NCI-H1436 (cell line): ENCODE measurements around the gene ALDH1A1.

ENCODE experiments used
- DNase-seq: peaks from one replicate; lab custom pipeline; 2025; lab: John Stamatoyannopoulos, UW

Gene ALDH1A1

GRCh38 chr9:72979405-72980100, 26.7 kb upstream of the ALDH1A1 start:
- DNase-seq = no peak

DNA sequence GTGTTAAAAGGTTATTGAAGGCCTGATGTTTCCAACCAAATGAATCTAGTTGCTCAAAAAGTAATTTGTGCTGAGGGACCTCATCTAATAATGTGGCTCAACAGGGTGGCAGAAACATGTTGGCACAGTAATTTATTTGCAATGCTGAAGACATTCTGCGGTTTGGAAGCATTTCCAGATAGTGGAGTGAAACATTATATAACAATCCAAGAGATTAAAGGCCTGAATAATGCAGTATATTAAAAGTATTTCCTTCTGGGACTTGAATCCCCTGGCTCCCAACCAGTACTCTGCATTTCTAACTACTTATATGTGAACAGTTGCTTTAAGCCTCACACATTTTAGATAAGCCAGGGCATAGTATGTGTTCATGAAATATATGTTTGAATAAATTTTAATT, 25.9 kb upstream of the ALDH1A1 start:
- no peak for DNase-seq

- no peak for DNase-seq
Measured at GRCh38 chr9:72977670-72978069, 24.8 kb upstream of the ALDH1A1 start.

DNA sequence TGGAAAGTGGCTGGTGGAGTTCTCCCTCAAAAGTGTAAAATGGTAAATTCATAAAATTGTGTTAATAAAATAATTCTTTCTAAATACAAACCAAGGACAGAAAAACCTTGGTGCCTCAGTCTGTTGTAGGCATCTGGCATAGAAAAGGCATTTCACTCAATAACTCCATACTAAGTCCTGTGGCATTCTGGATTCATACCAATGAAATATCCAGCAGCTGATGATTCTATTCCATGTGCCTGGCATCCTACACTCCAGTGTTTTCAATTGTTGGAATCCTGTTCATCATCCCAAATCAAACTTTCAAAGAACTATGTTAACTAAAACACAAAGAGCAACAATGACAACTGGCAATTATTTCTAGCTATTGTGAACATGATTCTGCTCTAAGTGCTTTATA, 21.6 kb upstream of the ALDH1A1 start:
- DNase-seq = no peak

DNA sequence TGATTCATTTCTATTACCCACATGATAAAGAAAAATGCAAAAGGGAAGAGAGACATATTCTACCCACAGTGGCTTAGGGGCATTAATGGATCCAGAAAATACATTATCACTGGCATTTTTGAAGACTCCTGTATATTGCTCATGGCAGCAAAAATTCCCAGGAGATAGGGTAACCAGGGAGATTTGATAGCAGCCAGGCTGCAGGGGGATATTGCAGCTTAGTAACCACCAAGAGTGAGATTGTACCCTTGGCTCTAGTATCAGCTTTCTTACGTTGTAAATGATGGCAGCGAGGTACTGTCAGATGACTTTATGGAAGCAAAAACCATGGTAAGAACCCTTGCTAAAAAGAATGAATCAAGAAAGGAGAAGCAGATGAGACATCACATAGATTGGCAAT, 19.8 kb upstream of the ALDH1A1 start:
- no peak for DNase-seq

DNA sequence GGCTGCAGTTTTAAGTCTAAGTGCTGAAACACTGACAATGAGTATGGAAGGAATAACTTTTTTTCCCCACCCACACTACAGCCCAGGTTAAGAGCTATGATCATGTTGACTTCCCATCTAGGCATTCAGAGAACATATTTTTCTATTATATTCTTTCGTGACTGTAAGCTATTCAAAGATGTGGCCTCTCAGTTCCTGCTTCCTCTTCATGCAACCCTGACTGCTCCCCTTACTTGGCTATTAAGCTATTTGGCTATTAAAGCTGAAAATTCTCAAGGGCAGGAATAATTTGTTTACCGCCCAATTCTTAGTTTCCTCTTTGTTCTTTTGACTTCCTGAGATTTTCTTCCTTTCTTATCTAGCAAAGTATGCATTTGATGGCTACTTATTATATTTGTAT, 18.6 kb upstream of the ALDH1A1 start:
- no peak for DNase-seq

DNA sequence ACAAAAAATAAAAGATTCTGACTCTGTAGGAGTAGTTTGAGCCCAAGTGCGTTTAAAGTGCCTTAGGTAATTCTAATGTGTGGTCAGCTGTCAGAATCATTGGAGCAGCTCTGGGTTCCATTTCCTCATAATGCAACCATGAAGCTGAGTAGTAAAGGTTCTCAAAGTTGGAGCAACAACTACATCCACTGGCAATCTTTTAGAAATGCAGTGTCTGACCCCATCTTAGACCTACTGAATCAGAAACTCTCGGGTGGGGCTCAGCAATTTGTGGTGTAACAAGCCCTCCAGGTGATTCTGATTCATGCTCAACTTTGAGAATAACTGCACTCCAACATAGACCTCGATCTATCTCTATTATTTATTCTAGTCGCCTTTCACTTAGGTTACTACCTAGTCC, 7.6 kb upstream of the ALDH1A1 start:
- no peak for DNase-seq

DNA sequence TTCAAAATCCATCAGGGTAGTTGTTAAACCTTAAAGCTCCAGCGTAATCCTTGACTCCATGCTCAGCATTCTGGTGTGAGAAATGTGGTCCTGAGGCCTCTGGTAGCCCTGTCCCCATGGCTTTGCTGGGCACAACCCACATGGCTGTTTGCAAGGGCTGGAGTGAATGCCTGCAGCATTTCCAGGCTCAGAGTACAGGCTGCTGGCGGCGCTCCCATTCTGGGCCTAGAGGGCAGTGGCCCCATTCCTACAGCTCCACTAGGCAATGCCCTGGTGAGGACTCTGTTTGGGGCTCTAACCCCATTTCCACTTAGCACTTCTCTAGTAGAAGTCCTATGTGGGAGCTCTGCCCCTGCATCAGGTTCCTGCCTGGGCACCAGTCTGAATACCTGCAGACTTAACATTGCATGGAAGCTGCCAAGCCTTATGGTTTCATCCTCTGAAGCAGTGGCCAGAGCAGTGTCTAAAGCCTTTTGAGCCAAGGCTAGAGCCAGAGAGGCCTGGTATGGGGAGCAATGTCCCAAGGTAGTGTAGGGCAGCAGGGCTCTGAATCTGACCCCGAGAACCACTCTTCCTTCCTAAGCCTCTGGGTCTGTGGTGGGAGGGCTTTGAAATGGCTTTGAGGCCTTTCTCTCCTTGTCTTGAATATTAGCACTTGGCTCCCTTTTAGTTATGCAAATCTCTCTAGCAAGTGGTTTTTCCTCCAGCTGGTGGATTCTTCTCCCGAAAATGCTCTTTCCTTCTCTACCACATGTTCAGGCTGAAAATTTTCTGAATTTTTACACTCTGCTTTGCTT, 5.8 kb upstream of the ALDH1A1 start:
- no peak for DNase-seq

DNA sequence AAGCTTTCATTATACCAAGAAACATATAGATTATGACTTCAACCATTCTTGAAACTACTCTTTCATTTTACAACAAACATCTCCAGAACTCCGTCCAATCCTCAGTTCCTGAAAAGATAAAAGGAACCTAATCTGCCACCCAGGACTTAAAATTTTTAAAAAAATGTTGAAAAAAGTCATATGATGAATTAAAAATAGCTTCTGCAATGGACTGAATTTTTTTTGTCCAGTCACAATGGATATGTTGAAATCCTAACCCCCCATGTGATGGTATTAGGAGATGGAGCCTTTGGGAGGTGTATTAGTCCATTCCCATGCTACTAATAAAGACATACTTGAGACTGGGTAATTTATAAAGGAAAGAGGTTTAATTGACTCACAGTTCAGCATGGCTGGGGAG, 2.7 kb upstream of the ALDH1A1 start:
- DNase-seq = no peak

- no peak for DNase-seq
Measured at GRCh38 chr9:72955126-72955455, 2.2 kb upstream of the ALDH1A1 start.

DNA sequence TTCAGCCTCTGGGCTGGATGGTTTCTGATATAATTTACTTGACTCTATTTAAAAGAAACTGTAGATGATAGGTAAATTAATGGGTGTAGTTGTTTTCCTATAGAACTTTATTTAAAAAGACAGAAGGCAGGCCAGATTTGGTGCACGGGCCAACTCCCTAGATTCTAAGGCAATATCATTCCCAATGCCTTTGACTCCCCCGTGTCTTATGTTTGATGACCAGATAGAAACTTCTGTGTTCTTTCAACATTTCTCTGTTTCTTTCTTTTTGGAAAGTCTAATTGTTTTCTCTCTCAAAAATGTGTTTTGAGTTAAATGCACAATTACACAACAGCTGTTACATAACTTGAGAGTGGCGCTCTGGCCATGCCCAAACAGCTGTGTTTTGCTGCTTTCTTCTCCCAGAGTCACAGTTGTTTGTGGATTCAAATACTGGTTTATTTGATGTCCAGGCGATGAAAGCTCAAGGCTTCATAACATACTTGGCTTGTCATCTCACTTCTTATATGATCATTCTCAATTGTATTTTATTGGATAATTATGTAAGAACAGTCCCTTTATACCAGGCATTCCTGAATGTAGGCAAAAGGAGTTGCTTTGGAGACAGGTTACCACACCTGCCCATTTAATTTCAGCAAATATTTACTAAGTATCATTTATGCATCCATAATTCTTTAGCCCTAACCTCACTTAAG, 1.7 kb upstream of the ALDH1A1 start:
- no peak for DNase-seq

DNA sequence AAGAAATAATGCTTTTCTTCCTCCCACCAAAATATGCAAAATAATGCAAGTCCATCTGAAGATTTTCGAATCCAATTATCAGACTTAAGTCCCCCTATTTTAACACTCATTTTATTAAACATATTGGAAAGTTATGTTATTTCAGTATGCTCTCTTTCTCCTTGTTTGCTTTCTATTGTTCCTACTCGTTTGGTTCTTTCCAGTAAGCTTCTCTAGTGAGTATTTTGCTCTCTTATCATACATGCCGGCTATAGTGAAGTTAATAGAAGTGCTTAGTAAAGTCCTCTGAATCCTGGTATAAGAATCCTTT, 517 bp downstream of the ALDH1A1 start:
- no peak for DNase-seq

GRCh38 chr9:72951520-72952380, 1.1 kb downstream of the ALDH1A1 start:
- no peak for DNase-seq

DNA sequence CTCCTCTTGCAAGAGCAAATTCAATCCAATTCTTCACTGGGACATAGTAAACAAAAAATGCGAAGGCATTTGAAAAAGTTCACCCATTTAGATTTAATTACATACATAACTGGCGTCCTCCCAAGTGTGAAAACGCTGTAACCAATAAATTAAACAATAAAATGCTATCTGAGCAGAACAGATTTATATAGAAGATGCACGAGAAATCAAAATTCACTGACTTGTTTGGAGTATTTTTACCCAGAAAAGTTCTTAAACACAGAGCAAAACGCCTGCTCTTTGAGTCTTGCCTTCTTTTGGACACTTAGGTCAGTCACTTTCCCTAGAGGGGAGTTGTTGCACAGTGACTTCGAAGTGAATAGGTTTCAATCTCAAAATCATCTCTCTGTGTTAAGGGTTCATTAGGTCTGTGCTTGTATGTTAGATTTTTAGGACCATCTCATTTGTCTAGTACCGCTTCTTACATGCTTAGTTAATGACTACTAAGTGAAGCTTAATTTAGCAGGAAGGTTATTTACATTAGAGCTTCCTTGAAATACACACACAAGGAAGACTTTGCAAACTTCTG, 1.9 kb downstream of the ALDH1A1 start:
- DNase-seq = no peak

GRCh38 chr9:72949918-72950325, 2.9 kb downstream of the ALDH1A1 start:
- DNase-seq = no peak

GRCh38 chr9:72949244-72949582, 3.6 kb downstream of the ALDH1A1 start:
- no peak for DNase-seq

- DNase-seq = no peak
Measured at GRCh38 chr9:72948575-72949243, 4.1 kb downstream of the ALDH1A1 start.

GRCh38 chr9:72947984-72948465, 4.8 kb downstream of the ALDH1A1 start:
- no peak for DNase-seq

GRCh38 chr9:72946821-72947220, 6.0 kb downstream of the ALDH1A1 start:
- DNase-seq = no peak

GRCh38 chr9:72946318-72946717, 6.5 kb downstream of the ALDH1A1 start:
- no peak for DNase-seq

DNA sequence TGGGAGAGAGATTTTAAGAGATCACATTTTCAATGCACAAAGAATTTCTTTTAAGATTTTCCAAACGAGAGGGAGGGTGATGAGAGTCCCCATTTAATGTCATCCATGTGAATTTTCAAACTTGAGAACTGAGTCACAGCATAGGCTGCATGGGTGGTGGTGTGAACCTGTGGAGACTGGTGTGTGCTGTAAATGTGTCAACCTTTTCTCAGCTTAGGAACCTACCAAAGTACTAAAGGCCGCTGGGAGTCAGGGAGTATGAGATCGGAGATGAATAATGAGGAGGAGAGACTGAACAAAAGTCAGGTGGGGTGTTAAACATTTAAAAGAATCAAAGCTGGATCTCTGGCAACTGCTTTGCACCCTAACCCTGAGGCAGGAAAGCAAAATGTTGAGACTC, 7.5 kb downstream of the ALDH1A1 start:
- DNase-seq = no peak
